HUES48 (cell line): ENCODE data around the gene LMX1A.

Source experiments
- H3K27ac ChIP-seq: one replicate; pipeline ENCODE4 v1.7.0; 2013; ENCODE audit warnings: low read depth, low read length, inconsistent platforms
- H3K27me3 ChIP-seq: 2 replicates; pipeline ENCODE4 v1.6.1; 2013; ENCODE audit warnings: mild to moderate bottlenecking, low read length; ENCODE audit not compliant: control insufficient read depth, insufficient read depth
- H3K36me3 ChIP-seq: 2 replicates; pipeline ENCODE4 v1.6.1; 2013; ENCODE audit warnings: low read length; ENCODE audit not compliant: control insufficient read depth, insufficient read depth
- H3K4me1 ChIP-seq: 2 replicates; pipeline ENCODE4 v1.6.1; 2013; ENCODE audit warnings: mild to moderate bottlenecking, low read length; ENCODE audit not compliant: control insufficient read depth, insufficient read depth
- H3K4me3 ChIP-seq: 2 replicates; pipeline ENCODE4 v1.5.1; 2013; ENCODE audit warnings: mild to moderate bottlenecking, low read depth, low read length
- H3K9ac ChIP-seq: 2 replicates; pipeline ENCODE4 v1.6.1; 2013; ENCODE audit warnings: mild to moderate bottlenecking, low read depth, low read length, moderate library complexity
- H3K9me3 ChIP-seq: 2 replicates; pipeline ENCODE4 v1.6.1; 2013; ENCODE audit warnings: low read length; ENCODE audit not compliant: control insufficient read depth, insufficient read depth

LMX1A gene

GRCh38 chr1:165161130-165161529 lies 195.4 kb downstream of the LMX1A start:
- Histone ChIP-seq H3K27me3 (no peaks in the 10 kb centered on the region), H3K27ac (no peak overlapping the region), H3K9ac (no peak overlapping the region), H3K9me3 (no peaks in the 10 kb centered on the region), H3K4me1 (no peaks in the 10 kb centered on the region), H3K36me3 (no peaks in the 10 kb centered on the region), H3K4me3 (no peak overlapping the region)

GRCh38 chr1:165153182-165153581 lies 203.3 kb downstream of the LMX1A start:
- Histone ChIP-seq H3K36me3 (no peaks in the 10 kb centered on the region), H3K4me3 (no peak overlapping the region), H3K9me3 (no peaks in the 10 kb centered on the region), H3K27ac (no peak overlapping the region), H3K27me3 (no peaks in the 10 kb centered on the region), H3K4me1 (no peaks in the 10 kb centered on the region), H3K9ac (no peak overlapping the region)

- no peak overlapping the region for H3K27ac ChIP-seq
- no peaks in the 10 kb centered on the region for H3K27me3 ChIP-seq
- no peak overlapping the region for H3K4me3 ChIP-seq
Observed at GRCh38 chr1:165152727-165153126, 203.8 kb downstream of the LMX1A start.

DNA sequence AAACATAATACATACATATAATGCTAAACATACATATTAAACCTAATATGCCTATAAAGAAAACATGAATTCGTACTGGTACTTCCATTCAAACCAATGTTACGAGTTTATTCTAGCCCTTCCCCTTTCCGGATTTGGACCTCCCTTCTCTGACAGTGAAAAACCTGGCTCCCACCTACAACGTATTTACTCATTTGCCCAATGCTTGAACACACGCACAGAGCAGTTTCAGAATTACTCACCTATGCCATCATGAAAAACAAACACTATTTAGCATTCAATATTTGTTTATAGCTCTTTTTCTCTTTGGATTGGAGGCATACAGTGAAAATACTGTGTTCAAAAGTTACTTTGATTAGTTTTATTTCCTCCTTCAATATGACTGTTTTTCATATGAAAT lies 204.4 kb downstream of the LMX1A start:
- Histone ChIP-seq H3K4me1 (no peaks in the 10 kb centered on the region), H3K27ac (no peak overlapping the region), H3K36me3 (no peaks in the 10 kb centered on the region), H3K9me3 (no peaks in the 10 kb centered on the region), H3K9ac (no peak overlapping the region), H3K4me3 (no peak overlapping the region), H3K27me3 (no peaks in the 10 kb centered on the region)

More at GRCh38 chr1:165152727-165153126, 203.8 kb downstream of the LMX1A start:
- Histone ChIP-seq H3K36me3 (no peaks in the 10 kb centered on the region), H3K4me1 (no peaks in the 10 kb centered on the region), H3K9me3 (no peaks in the 10 kb centered on the region), H3K9ac (no peak overlapping the region)
